ENCODE results near the gene NR2C2AP.

NR2C2AP gene

GRCh38 chr19:19170873-19171672 lies 32.1 kb downstream of the NR2C2AP start:
- TF ChIP-seq CTCF (IDR thresholded peaks at IDR 0.05; ENCODE audit: insufficient read depth, low read depth, low read length, missing control alignments), result no peak
- DNase-seq (ENCODE audit: low read depth), result no peak
- no peak overlapping the region for H3K4me3 ChIP-seq (ENCODE audit: low read depth, low read length)

- DNase-seq (ENCODE audit: low read depth), result peak; percentile 88
- H3K4me3 ChIP-seq (ENCODE audit: low read depth, low read length), result peak within 1 kb of the TSS; percentile 46
- no peak for TF ChIP-seq CTCF (IDR thresholded peaks at IDR 0.05; ENCODE audit: insufficient read depth, low read depth, low read length, missing control alignments)
Measured at GRCh38 chr19:19170053-19170872, 33.0 kb downstream of the NR2C2AP start, which contains the start of gene MEF2B. Gene MEF2B (minus strand): TSS chr19:19170263. CDS start chr19:19150735, 19,528 bp downstream.

GRCh38 chr19:19169236-19170052 lies 33.8 kb downstream of the NR2C2AP start:
- DNase-seq (ENCODE audit: low read depth), result no peak
- no peak for TF ChIP-seq CTCF (IDR thresholded peaks at IDR 0.05; ENCODE audit: insufficient read depth, low read depth, low read length, missing control alignments)
- peak overlapping the region; percentile 46 for H3K4me3 ChIP-seq (ENCODE audit: low read depth, low read length)

- H3K4me3 ChIP-seq (ENCODE audit: low read depth, low read length), result no peak overlapping the region
- no peak for TF ChIP-seq CTCF (IDR thresholded peaks at IDR 0.05; ENCODE audit: insufficient read depth, low read depth, low read length, missing control alignments)
- no peak for DNase-seq (ENCODE audit: low read depth)
Measured at GRCh38 chr19:19167612-19168011, 35.6 kb downstream of the NR2C2AP start.

- no peak overlapping the region for H3K4me3 ChIP-seq (ENCODE audit: low read depth, low read length)
- no peak for DNase-seq (ENCODE audit: low read depth)
- no peak for TF ChIP-seq CTCF (IDR thresholded peaks at IDR 0.05; ENCODE audit: insufficient read depth, low read depth, low read length, missing control alignments)
Measured at GRCh38 chr19:19165396-19165795, 37.8 kb downstream of the NR2C2AP start.

- H3K4me3 ChIP-seq (ENCODE audit: low read depth, low read length), result no peak overlapping the region
- DNase-seq (ENCODE audit: low read depth), result no peak
- no peak for TF ChIP-seq CTCF (IDR thresholded peaks at IDR 0.05; ENCODE audit: insufficient read depth, low read depth, low read length, missing control alignments)
Measured at GRCh38 chr19:19162495-19162894, 40.7 kb downstream of the NR2C2AP start.
